CMK (cell line): Measurements from ENCODE around the gene CNOT1.

ENCODE experiments used
- DNase-seq: peaks from one replicate; pipeline ENCODE4 v3.0.0-alpha.2; 2010; ENCODE audit warnings: low read depth

Gene CNOT1

DNA sequence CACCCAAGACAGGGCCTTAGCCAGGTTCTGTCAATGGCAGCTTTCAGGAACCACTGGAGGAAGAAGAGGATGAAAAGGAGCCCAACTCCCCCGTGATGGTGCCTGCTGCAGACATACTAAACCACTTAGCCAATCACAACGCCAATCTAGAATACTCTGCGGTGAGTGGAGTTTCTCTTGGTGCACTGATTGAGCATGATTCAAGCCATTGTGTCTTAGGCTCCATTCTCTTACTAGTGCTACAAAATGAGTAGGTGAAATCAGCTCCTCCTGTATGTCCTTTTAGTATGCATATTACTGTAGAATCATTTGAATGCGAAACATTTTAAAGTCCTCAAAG is 112.9 kb downstream of the CNOT1 start:
- DNase-seq: no peak

DNA sequence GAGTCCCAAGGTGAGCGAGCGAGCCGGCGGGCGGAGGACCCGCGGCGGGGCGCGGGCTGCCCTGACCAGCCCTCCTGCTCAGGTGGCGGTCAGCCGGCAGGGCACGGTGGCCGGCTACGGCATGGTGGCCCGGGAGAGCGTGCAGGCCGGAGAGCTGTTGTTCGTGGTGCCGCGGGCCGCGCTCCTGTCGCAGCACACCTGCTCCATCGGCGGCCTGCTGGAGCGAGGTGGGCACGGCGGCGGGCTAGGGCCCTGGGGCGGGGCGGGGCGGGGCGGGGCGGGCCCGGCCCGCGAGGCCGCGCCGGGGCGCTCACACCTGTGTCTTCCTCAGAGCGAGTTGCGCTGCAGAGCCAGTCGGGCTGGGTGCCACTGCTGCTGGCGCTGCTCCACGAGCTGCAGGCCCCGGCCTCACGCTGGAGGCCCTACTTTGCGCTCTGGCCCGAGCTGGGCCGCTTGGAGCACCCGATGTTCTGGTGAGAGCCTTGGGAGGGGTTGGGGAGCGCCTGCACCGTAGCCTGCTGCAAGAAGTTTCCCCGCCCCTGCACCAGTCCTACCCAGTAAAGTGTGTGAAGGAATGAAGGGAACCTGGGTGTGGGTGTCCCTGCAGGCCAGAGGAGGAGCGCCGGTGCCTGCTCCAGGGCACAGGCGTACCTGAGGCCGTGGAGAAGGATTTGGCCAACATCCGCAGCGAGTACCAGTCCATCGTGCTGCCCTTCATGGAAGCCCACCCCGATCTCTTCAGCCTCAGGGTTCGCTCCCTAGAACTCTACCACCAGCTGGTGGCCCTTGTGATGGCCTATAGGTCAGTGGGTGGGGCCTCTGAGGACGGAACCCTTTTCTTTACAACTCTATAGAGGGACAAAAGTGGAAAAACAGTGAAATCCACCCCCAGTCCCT is 113.5 kb downstream of the CNOT1 start:
- no peak for DNase-seq

DNA sequence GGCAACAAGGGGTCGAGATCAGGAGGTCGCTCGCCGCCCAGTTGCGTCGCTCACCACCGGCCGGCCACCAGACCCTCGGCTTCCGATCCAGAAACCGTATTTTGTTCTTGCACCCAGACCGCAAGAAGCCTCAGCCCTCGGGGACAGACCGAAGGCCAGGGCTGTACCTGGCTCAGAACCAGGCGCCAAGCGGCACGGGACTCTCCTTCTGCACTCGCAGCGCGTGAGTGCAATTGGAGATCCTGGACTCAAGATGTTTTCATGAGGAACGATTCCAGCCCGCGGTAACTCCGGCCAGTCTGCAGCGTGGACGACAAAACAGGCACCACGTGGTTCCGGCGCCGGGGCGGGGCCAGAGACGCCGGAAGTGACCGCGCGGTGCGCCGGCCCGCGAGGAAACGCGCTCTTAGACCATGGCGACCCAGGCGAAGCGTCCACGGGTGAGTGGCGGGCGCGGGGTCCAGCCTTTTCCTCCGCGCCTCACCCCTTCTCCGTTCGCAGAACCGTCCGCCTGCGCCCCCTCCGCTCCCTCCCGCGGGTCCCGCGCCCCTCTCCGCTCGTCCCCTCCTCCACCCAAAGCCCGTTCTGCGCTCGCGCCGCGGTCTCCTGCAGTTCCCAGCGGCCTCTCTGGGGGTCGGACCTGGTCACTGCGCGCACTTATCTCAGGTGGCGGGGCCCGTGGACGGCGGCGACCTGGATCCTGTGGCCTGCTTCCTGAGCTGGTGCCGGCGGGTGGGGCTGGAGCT is 114.3 kb downstream of the CNOT1 start, which contains the start of gene SETD6:
Gene SETD6 (plus strand): TSS at position 393 of the 746 bp plus-strand sequence. CDS start 21 bp downstream, at position 414.
- peak; percentile 91 for DNase-seq

DNA sequence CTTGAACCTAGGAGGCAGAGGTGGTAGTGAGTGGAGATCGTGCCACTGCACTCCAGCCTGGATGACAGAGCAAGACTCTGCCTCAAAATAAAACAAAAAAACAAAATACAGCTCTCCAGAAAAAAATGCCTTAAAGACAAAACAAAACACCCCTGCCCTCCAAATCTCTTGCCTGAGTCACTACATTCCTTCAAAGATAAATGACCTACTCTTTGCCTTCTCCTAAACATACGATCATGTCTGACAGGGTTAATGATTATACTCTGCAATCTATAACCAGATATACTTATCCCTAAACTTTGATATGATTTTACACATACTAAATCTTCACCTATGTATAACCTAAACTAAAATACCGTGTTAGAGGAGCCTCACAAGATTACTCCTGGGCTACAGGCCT is 115.8 kb downstream of the CNOT1 start:
- no peak for DNase-seq

DNA sequence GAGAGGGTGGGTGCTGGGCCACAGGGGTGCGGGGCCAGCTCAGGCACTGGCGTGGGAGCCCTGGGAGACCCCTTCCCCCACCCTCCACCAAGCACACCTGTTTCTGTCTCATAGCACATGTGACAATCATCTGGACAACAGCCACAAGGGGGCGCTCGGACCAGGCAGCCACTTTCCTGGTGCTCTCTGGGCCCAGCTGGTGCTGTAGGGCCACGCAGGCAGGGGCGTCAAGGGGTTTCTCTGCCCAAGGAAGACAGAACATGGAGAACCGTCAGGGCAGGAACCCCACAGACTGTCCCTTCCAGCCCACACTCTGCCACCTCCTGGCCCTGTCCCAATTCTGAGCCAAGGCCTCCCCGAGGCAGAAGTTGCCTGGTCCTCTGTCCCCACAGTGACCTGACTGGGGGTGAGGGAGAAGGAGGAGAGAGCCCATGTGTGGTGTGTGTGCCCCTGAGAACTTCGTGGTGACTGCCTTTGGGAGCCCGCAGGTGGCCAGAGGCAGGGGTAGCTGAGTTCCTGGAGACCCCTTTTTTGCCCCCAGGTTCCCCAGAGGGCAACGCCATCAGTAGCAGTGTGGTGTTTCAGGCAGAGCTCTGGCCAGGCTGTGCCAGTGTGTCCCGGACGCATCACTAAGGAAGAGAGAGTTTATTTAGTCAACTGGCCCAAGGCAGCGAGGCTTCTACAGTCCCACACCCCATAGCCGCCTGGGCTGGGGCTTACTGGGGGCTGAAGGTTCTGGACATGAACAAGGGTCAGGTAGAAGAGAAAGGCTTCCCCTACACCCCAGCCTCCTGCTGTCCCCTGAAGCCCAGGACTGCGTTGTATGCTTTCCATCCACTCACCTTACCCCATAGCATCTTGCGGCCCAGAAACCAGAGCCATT is 117.5 kb downstream of the CNOT1 start:
- no peak for DNase-seq

DNA sequence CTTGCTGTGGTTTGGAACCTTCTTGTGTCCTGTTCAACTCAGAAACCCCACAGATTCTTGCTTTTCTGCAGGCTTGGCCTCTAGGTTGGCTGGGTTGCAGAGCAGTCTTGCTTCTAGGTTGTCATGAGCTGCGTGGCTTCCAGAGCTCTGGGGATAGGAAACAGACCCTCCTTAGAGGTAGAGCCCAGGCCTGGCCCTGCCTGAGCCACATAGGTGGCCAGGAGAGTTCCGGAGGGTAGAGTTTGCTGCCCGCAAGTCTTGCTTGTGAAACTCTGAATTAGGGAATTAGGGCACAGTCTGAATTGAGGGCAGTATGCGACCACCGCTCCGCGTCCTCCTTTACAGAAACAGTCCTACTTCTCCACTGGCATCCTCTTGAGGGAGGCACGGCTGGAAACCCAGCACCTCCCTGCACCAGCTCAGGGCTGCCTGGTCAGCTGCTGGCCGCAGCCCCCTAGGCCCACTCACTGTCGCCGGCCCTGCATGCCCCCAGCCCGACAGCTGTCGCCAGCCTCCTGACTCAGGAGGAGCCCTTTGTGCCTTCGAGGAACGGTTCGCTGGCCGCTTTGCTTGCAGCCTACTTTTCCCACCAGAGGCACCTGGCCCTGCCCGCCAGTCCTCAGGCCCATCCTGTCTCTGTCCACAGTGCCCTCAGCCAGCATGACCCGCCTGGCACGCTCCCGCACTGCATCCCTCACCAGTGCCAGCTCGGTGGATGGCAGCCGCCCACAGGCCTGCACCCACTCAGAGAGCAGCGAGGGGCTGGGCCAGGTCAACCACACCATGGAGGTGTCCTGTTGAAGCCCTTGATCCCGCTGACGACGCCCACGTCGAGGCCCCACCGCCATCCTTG is 118.6 kb downstream of the CNOT1 start:
- DNase-seq: no peak

DNA sequence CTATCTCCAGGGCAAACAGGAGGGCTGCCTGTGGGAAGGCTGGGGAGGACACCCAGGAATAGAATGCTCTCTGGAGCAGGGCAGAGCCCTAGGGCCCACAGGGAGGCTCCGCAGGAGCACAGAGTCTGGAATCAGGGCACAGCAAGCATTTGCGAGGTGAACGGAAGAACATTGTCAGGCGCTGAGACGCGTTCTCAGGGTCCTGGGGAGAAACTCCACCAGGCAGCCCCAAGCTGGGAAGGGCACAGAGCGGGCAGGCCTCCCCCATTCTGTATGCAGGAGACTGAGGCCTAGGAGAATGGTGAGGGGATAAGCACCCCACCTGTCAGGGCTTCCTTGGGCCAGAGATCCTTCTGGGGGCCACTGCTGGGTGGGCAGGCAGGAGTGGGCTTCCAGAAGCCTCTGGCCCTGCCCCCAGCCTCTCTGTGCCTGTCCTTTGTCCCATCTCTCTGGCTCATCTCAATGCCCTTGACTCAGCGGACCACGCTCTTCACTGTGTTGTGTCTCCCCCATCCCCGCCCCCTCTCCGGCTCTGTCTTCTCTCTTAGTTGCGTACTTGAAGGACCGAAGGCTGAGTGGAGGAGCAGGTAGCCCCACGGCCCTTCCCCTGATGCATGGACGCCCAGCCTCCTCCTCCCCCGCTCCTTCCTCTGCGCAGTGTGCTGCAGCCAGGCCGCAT is 119.4 kb downstream of the CNOT1 start:
- DNase-seq: no peak

DNA sequence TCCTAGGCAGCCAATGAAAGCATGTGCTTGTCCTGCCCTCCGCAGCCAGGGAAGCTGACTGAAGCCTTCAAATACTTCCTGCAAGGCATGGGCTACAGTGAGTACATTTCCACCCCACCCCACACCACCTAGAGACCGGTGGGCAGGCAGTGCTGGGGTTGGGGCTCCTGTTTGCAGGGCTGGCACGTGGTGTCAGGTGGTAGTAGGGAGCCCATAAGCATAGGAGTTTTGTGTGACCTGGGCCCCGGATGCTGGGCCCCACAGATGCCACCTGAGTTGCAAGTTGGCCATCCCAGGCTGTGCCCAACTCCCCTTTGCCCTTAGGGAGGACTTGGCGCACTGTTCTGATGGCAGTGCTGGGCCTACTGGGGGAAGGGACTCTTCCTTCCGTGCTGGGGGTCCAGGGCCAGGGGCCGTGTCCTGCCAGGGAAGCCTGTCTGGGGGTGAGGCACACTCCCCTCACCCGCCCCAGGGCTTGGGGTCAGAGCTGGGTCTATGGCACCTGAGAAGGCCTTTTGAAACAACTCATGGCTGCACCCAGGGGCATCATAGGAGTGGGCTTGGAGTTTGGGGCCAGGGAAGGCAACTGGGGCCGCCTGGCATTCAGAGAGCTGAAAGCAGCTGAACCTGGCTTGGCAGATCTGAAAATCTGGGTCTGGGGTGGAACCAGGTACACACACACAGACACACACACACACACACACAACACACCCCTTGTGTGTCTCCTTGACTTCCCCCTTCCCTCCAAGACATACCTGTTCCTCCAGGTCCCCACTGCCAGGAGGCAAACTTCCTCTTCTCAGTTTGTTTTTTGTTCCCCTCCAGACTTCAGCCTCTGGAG is 120.2 kb downstream of the CNOT1 start:
- DNase-seq: no peak

DNA sequence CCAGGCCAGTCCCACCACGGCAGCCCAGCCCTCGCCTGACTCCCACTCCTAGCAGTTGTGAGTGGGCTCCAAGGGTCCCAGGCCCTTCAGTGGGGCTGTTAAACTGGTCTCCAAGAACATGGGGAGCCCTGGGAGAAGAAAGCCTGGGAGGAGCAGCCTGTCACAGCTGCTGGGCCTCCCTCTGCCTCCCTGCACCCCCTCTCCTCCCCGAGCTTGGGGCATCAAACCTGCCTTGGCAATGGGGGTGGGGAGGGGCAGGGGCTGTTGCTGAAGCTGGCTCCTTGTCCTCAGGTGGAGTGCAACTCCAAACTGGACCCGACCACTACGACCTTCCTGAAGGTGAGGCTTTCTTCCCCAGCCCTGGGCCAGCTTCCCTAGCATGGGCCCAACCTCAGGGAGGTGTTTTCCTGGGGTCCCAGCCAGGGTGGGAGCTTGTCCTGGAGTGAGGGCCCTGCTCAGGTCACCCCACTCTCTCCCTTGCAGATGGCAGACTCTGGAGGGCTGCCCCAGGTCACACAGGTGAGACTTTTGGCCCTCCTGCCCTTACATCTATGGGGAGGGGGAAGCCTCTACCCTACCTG is 120.9 kb downstream of the CNOT1 start:
- no peak for DNase-seq

DNA sequence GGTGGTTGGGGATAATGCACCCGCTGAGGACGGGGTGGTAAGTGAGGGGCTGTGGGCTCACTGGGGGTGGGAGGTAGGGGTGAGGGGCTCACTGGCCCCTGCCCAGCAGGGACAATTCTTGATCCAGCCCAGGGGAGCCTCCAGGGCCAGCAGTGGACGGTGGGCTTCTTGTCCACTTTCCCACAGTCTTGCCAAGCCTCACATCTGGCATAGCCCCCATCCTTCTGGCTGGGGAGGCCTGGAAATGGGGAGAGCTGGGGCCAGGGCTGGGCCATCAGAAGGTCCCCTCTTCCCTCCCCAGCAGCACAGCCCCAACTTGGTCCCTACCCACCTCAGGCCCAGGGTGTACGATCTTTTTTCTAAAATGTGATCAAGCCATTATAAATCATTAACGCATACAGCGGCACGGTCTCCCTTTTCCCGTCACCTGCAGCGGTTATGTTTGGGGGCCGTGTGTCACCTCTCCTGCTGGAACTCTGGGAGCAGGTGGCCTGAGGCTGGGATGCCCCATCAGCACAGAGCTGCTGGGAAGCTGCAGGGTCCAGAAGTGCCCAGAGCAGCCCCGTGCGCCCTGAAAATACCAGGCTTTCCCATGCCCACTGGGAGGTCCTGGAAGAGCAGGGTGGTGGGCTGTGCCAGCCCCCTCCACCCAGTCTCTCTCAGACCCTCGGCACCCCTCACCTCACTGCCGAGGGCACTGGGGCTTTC is 121.5 kb downstream of the CNOT1 start:
- DNase-seq: no peak

DNA sequence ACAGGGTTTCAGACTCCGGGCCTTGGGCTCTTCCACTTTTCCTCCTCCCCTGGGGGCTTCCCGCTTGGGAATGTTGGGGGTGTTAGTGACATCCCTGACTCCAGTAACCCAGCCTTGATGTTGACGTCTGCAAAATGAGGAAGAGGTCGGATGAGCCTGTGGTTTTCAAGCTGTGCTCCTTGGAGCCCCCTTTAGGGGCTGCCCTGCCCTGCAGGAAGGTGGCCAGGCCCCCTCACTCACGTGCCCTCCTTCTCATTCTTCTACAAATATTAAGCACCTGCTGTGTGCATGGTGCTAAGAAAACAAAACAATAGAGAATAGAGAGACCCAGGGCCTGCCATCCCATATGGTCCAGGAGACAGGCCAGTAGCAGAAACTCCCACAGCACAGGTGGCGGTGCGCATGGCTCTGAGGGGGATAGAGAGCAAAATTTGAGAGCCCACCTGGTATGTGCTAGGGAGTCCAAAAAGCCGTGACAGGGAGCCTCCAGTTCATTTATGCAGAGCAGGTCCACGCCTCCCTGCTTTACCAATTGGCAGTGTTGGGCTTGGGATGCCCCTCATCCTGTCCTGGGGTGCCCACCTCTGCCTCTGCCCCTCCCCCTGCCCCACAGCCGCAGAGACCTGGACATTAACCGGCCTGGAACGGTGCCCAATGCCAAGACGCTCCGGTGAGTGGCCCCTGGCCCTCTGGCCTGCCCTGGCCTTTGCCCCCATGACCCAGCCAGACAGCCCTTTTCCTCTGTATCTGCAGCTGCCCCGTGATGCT is 122.2 kb downstream of the CNOT1 start:
- no peak for DNase-seq

DNA sequence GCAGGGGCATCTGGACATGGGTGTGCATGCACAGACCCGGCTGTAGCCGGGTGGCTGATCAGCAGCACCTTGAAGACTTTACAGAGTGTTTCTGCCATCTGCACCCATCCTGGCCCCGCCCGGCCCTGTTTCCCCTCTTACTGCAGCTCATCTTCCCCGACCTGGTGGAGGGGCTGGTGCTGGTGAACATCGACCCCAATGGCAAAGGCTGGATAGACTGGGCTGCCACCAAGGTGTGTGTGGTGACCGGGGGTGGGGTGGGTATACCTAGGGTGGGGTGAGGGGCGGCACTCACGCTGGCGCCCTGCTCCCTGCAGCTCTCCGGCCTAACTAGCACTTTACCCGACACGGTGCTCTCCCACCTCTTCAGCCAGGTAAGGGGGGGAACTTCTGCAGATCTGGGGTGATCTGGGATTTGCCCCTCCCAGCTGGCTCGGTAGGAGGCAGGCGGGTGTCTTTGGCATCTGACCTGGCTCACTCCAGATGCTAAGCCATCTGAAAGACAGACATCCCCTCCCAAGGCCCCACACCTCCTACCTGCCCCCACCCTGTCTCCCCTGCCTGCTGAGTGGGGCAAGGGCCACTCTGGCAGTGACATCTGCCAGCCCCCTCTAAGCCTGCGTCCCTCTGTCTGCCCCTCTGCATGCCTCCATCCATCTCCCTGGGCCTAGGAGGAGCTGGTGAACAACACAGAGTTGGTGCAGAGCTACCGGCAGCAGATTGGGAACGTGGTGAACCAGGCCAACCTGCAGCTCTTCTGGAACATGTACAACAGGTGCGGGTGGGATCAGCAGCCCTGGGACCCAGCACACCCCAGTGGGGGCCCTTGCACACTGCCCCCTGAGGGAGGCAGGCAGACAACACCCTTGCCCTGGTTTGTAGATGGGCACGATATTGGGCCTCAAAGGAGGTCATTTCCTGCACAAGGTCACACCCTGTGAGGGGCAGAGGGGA is 123.1 kb downstream of the CNOT1 start:
- DNase-seq: no peak

DNA sequence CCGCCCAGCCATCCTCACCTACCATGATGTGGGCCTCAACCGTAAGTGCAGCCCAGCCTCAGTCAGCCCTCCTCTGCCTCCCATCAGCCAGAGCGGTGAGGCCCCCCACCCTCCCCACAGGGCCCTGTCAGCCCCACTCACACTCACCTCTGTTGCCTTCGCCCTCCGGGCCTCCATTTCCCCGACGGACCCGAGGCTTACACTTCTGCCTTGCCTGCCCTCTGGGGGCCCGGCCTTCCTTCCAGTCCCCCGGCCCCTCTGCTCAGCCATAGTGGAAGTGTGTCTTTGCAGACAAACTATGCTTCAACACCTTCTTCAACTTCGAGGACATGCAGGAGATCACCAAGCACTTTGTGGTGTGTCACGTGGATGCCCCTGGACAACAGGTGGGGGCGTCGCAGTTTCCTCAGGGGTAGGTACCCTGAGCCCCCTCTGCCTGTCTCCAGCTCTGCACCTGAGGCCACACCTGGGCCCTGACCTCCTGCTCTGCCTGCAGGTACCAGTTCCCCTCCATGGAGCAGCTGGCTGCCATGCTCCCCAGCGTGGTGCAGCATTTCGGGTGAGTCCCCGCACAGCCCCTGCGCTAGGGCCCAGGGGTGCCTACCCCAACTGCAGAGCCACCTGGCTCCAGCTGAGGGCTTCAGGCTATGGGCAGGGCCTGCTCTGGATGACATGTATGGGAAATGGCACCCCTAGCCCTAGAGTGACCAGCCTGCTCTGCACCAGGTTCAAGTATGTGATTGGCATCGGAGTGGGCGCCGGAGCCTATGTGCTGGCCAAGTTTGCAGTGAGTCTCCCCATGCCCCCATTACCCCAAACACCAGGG is 125.5 kb downstream of the CNOT1 start:
- DNase-seq: no peak

DNA sequence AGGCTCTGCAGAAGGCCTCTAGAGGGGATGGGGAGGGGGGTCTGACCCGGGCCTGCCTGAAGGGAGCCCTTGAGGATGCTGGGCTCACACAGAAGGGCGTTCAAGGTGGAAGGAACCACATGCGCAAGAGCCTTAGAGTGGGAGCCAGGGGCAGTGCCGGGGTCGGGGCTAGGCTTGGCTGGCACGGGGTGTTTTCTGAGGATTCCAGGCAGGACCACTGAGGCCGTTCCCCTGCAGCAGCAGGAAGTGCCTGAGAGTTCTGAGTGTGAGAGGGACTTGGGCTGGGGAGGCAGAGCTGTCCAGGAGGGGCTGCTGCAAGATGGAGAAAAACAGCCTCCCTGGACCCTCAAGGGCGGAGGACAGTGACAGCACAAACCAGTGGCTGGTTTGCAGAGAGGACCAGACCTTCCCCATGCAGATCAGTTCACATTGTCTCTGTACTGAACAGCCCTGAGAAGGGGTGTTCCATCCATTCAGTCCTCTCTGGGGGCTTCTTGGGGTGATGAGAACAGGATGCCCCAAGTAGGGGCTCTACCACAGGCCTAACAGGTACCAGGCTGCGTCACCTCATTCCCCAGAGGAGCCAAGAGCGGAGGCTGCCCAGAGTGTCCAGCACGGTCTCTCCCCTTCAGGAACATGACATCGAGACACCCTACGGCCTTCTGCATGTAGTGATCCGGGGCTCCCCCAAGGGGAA is 126.3 kb downstream of the CNOT1 start:
- DNase-seq: no peak

DNA sequence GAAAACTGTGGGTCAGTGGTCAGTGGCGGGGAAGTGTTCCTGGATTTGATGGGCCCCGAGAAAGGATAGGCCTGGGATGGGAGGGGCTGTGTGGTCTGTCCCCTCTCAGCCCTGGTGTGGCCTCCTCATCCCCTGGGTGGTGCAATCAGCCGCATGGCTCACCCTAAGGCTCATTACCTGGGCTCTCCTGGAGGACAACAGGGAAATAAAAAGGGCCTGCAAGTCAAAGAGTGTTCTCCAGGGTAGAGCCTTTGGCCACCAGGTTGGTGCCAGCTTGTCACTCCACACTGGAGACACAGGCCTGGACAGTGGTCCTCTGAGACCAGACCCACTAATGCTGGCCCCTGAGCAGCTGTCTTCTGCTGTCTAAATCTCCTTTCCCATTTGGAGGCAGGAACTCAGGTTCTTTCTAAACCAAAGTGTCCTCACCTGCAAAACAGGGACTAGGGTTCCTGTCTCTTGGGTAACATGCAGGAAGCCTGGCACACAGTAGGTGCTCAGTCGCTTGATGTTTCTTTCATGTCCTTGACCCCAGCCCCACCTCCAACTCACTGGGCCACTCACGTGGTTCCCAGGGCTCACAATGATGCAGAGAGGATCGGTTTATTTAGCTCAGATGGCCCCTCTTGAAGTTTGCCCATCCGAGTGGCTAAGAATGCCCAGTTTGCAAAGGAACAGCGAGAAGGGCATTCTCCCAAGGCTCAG is 127.3 kb downstream of the CNOT1 start:
- DNase-seq: no peak
